Effector memory CD4-positive, alpha-beta T cell (primary cell): ENCODE measurements around the gene SHISA9.

Source experiments
- DNase-seq, 3 donors: peaks; one replicate each; pipeline ENCODE4 v3.0.0-alpha.2; 2020
- H3K27ac ChIP-seq: 2 replicates; pipeline ENCODE4 v1.7.0; 2013; ENCODE audit warnings: mild to moderate bottlenecking, low read length, moderate library complexity; ENCODE audit not compliant: insufficient read depth, poor library complexity, severe bottlenecking
- H3K27me3 ChIP-seq: replicated peaks from 2 replicates; pipeline ENCODE4 v1.7.0; 2013; ENCODE audit warnings: mild to moderate bottlenecking, low read length; ENCODE audit not compliant: insufficient read depth, control insufficient read depth, poor library complexity, severe bottlenecking
- H3K36me3 ChIP-seq: 2 replicates; pipeline ENCODE4 v1.7.0; 2013; ENCODE audit warnings: mild to moderate bottlenecking, low read length, moderate library complexity; ENCODE audit not compliant: control insufficient read depth, insufficient read depth
- H3K4me1 ChIP-seq: 2 replicates; pipeline ENCODE4 v1.7.0; 2013; ENCODE audit warnings: low read length, mild to moderate bottlenecking; ENCODE audit not compliant: control insufficient read depth, insufficient read depth, poor library complexity, severe bottlenecking
- H3K4me3 ChIP-seq: 2 replicates; pipeline ENCODE4 v1.7.0; 2013; ENCODE audit warnings: low read length, low read depth, mild to moderate bottlenecking; ENCODE audit not compliant: insufficient read depth, poor library complexity, severe bottlenecking
- H3K9me3 ChIP-seq: 2 replicates; pipeline ENCODE4 v1.7.0; 2013; ENCODE audit warnings: mild to moderate bottlenecking, low read length, moderate library complexity; ENCODE audit not compliant: control insufficient read depth

Gene SHISA9

DNA sequence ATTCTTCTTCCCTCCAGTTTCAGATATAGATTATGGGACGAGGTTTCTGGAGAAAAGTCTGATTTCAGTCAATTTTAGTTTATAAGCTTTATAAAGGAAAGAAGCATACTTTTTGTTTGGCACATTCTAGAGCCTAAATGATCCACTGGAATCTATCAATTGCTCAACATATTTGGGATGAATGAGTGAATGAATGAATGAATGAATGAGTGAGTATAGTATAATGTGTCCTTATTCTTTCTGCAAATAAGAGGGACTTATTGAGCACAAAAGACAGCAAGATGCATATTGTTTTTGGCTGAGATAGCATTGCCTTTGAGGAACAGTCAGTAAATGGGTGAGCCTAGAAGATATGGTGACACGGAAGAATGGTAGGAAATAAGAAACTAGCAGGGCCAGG lies 245.4 kb downstream of the SHISA9 start:
- H3K27ac ChIP-seq, result no peak overlapping the region
- no peaks in the 10 kb centered on the region for H3K36me3 ChIP-seq
- H3K4me3 ChIP-seq, result no peak overlapping the region
- H3K27me3 ChIP-seq, result peaks cover 2% of the 10 kb centered on the region
- H3K9me3 ChIP-seq, result no peaks in the 10 kb centered on the region
- DNase-seq, result no peak
- H3K4me1 ChIP-seq, result no peaks in the 10 kb centered on the region

DNA sequence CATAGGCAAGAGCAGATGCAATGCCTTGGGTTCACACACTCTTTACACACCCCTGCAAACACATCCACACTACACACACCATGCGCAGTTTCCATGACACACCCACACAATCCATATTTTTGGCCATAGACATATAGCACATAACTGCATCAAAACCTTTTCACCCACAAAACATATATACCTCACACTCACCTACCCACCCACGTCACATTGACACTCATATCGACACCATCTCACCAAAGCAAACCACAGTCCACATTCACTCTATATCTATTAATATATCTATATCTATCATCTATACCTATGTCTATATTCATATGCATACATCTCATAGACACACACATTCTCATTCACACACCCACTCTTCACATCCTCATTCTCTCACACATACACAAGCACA lies 246.9 kb downstream of the SHISA9 start:
- no peak for DNase-seq
- no peaks in the 10 kb centered on the region for H3K4me1 ChIP-seq
- no peaks in the 10 kb centered on the region for H3K9me3 ChIP-seq
- no peaks in the 10 kb centered on the region for H3K36me3 ChIP-seq
- peaks cover 2% of the 10 kb centered on the region for H3K27me3 ChIP-seq
- no peak overlapping the region for H3K4me3 ChIP-seq
- H3K27ac ChIP-seq, result no peak overlapping the region

DNA sequence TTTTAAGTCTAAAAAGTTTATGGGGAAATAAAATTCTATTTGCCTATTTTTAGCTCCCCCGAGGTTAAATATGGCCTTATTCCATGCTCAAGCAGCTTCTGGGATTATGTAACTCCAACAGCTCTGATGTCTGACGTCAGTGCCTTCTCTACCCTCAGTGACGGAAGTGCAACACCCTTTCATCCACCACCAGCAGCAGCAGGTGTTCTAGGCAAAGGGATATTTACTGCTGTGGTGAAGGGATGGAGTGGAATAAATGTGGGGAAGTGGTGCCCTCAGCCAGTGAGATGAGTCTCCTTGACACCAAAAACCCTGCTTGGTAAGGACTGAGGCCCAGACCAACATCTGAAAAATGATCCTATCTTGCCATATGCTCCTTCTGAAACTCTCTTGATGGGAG lies 247.4 kb downstream of the SHISA9 start:
- H3K27ac ChIP-seq, result no peak overlapping the region
- no peaks in the 10 kb centered on the region for H3K36me3 ChIP-seq
- no peaks in the 10 kb centered on the region for H3K9me3 ChIP-seq
- no peaks in the 10 kb centered on the region for H3K4me1 ChIP-seq
- H3K4me3 ChIP-seq, result no peak overlapping the region
- peaks cover 2% of the 10 kb centered on the region for H3K27me3 ChIP-seq
- DNase-seq, result no peak

DNA sequence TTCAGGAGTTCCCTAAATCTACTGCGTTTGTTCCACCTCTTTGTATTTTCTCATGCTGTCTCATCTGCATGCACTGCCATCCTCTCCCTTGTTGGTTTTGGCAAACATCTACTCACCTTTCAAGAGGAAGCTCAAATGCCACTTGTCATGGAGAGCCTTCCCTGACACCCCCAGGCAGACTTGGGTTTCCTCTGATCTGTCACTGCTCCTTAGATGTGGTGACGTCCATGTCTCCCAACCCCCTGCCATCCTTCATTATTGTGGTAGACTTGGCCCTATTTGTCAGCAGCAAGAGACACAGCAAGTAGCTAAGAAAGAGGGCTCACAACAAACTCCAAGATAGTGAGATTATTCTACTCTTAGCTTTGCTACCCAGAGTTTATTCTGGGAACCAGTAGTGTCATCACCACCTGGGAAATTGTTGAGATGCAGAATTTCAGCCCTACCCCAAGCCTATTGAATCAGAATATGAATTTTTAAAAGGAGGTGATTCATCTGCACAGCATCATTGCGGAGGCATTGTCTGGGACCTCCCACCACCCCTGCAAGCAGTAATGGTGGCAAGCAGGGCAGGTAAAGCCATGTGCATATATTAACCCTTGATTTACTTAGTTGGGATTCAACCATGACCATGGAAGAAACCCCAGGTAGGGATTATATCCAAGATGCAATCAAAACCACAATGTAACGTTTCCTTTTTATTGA lies 248.9 kb downstream of the SHISA9 start:
- DNase-seq, result no peak
- Histone ChIP-seq H3K36me3 (no peaks in the 10 kb centered on the region), H3K4me1 (no peaks in the 10 kb centered on the region), H3K4me3 (no peak overlapping the region), H3K27me3 (no peaks in the 10 kb centered on the region), H3K27ac (no peak overlapping the region), H3K9me3 (no peaks in the 10 kb centered on the region)

DNA sequence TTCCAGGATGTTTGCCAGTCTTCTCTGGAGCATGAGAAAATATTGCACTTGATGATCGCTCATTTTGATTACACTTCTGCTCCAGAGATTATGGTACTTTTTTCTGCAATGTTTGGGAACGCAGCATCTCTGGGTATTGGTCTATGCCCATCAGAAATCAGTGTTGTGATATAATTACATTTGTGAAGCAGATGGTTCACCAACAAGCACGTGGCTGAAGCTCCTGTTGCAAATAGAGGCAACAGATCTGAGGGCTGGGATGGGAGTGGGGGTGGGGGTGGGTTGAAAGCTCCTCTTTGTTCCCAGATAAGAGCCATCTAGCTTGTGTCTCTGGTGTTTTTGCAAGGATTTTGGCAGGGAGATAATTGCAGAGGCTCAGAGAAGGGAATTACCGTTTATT lies 252.3 kb downstream of the SHISA9 start:
- H3K27ac ChIP-seq, result no peak overlapping the region
- no peaks in the 10 kb centered on the region for H3K36me3 ChIP-seq
- no peak for DNase-seq
- H3K4me1 ChIP-seq, result no peaks in the 10 kb centered on the region
- H3K9me3 ChIP-seq, result no peaks in the 10 kb centered on the region
- no peak overlapping the region for H3K4me3 ChIP-seq
- H3K27me3 ChIP-seq, result no peaks in the 10 kb centered on the region

DNA sequence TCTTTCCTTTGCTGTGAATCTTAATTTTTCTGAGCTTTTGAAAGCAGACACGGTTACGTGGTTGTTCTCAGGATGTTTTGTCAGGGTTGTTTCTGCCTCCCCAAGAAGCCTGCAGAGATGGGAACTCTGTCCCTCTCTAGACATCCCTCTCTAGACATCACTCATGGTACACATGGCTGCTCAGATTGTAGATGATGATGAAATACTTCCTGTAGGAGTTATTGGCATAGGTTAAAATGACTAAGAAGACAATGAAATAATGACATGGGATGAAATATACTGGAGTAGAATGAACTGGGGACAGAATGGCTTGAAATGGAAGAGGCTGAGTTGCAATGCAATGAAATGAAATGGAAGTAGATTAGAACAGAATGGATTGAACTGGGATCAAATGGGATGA lies 253.4 kb downstream of the SHISA9 start:
- Histone ChIP-seq H3K27me3 (no peaks in the 10 kb centered on the region), H3K27ac (no peak overlapping the region), H3K4me1 (no peaks in the 10 kb centered on the region), H3K4me3 (no peak overlapping the region), H3K9me3 (no peaks in the 10 kb centered on the region), H3K36me3 (no peaks in the 10 kb centered on the region)
- no peak for DNase-seq

DNA sequence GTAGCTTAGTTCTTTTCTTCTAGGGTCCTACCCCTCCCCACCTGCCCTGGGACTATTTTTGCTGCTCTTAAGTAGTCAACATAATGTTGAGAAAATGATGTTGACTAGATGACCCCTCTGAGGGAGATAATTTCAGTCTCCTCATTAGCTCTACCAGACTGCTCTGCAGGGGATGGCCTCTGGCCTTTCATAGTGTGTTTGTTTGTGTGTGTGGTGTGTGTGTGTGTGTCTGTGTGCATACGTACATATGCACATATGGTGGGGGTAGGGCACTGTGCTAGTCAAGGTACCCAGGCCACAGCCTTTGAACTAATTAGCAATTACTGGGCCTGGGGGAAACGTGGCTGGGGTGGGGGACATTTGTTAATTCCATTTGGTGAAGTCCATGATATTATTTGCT lies 254.0 kb downstream of the SHISA9 start:
- DNase-seq, result no peak
- H3K4me3 ChIP-seq, result no peak overlapping the region
- H3K9me3 ChIP-seq, result no peaks in the 10 kb centered on the region
- H3K4me1 ChIP-seq, result no peaks in the 10 kb centered on the region
- no peaks in the 10 kb centered on the region for H3K27me3 ChIP-seq
- H3K36me3 ChIP-seq, result no peaks in the 10 kb centered on the region
- H3K27ac ChIP-seq, result no peak overlapping the region

DNA sequence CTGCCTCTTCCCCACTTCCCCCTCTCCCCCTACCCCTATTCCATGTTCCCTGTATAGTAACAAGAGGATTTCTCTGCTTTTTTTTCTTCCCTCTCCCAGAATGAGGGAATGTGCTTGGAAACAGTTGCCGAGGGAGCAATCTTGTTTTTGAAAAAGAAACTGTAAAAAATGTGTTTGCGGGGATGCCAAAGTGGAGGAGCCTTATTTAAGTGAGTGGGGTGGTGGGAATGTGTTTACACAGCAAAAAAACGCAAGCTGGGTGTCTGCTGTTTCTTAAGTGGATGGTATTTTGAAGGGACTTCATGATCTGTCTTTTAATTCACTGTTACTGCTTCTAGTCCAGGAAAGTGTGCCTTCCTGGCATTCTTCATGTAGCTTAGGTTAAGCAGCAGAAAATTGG lies 254.4 kb downstream of the SHISA9 start:
- no peak overlapping the region for H3K4me3 ChIP-seq
- H3K9me3 ChIP-seq, result no peaks in the 10 kb centered on the region
- H3K27me3 ChIP-seq, result no peaks in the 10 kb centered on the region
- H3K4me1 ChIP-seq, result no peaks in the 10 kb centered on the region
- no peaks in the 10 kb centered on the region for H3K36me3 ChIP-seq
- no peak overlapping the region for H3K27ac ChIP-seq
- DNase-seq, result no peak

DNA sequence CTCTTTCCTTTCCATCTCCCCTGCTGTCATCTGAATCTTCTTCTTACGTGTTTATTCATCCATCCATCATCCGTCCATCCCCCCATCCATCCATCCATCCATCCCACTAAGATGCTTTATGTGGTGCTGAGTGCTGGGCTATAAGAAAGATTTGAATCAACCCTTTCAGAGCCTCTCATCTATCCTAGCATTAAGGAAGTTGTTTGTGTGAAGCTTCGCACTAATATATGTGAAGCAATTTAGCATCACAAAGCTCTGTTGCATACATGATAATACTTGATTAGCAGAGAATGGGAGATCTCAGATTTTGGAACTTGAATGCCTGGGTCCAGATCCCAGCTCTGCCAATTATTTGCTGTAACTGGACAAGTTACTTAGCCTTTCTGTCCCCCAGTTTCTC lies 255.7 kb downstream of the SHISA9 start:
- Histone ChIP-seq H3K4me1 (no peaks in the 10 kb centered on the region), H3K27ac (no peak overlapping the region), H3K9me3 (no peaks in the 10 kb centered on the region), H3K4me3 (no peak overlapping the region), H3K36me3 (no peaks in the 10 kb centered on the region), H3K27me3 (no peaks in the 10 kb centered on the region)
- DNase-seq, result no peak

DNA sequence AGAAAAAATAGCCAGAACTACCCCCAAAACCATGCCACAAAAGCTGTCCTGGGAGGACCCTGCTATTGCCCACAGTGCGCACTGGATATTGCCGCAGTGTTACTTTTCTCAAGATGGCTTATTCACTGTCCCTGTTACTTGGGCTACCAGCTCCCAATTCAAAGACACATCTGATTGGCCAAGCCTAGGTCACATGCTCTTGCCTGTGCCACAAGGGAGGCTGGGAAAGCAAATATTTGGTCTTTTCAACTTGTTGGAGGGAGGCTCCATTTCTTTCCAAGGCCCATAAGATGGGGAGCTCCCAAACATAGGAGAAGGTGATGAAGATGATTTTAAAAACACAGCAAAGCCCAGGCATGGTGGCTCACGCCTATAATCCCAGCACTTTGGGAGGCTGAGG lies 257.0 kb downstream of the SHISA9 start:
- H3K36me3 ChIP-seq, result no peaks in the 10 kb centered on the region
- no peaks in the 10 kb centered on the region for H3K9me3 ChIP-seq
- no peak overlapping the region for H3K27ac ChIP-seq
- DNase-seq, result no peak
- H3K27me3 ChIP-seq, result no peaks in the 10 kb centered on the region
- no peak overlapping the region for H3K4me3 ChIP-seq
- no peaks in the 10 kb centered on the region for H3K4me1 ChIP-seq
